B cell (primary cell): ENCODE measurements around the gene PLXDC1. TPM values are rescaled to one million over a fixed set of nuclear protein-coding genes. Genes with fewer than 3 reads are reported as not detected.

Experiments used
- ATAC-seq: fragments of 200-7000 bp; cut with Tn5 transposase; one replicate; pipeline ENCODE4 v1.10.0; 2021; ENCODE audit warnings: low read depth, mild to moderate bottlenecking, moderate number of reproducible peaks, moderate library complexity
- CTCF ChIA-PET: fragments of 350-600 bp; sonication (Branson Sonifier 250); formaldehyde crosslinking; loops from one replicate; lab custom pipeline; 2021; ENCODE audit warnings: antibody characterized with exemption, inconsistent platforms; lab: Charles Lee
- POLR2A ChIA-PET: fragments of 350-600 bp; sonication (Branson Sonifier 250); formaldehyde crosslinking; loops from one replicate; lab custom pipeline; 2021; ENCODE audit warnings: antibody characterized with exemption; lab: Charles Lee
- DNase-seq: peaks from one replicate; pipeline ENCODE4 v3.0.0; 2013
- H2AFZ ChIP-seq: 2 replicates; pipeline ENCODE4 v1.6.1; 2012; ENCODE audit warnings: mild to moderate bottlenecking, low read depth, low read length; ENCODE audit not compliant: insufficient read depth, poor library complexity, severe bottlenecking
- H3K27ac ChIP-seq, 2 donors: 1 replicate in 1 of 2; 2 replicates in 1 of 2; pipeline ENCODE4 v1.5.1; 2012 to 2013; ENCODE audit warnings: low read length in 2 of 2, mild to moderate bottlenecking in 2 of 2, moderate library complexity in 1 of 2
- H3K27me3 ChIP-seq, 4 experiments: fragments of 200-600 bp in 1 of 4; sonication (generic) in 1 of 4; replicated peaks in 1 of 4; 1 replicate in 2 of 4; 2 replicates in 2 of 4; pipeline versions ENCODE4 v1.6.1 to v1.7.0; 2013 to 2016; ENCODE audit warnings: low read length in 3 of 4, mild to moderate bottlenecking in 2 of 4, mixed read lengths in 1 of 4, moderate library complexity in 1 of 4; ENCODE audit not compliant: insufficient read depth in 4 of 4, control insufficient read depth in 3 of 4; ENCODE audit errors: control extremely low read depth in 1 of 4
- H3K36me3 ChIP-seq, 2 experiments: replicated peaks in 1 of 2; 1 replicate in 1 of 2; 2 replicates in 1 of 2; pipeline versions ENCODE4 v1.6.1 to v1.7.1; 2013; ENCODE audit warnings: low read length in 1 of 2; ENCODE audit not compliant: insufficient read depth in 2 of 2, control insufficient read depth in 1 of 2; ENCODE audit errors: control extremely low read depth in 1 of 2, extremely low read depth in 1 of 2
- H3K4me1 ChIP-seq, 2 donors: fragments of 200-600 bp in 1 of 2; sonication (generic) in 1 of 2; 1 replicate in 1 of 2; 2 replicates in 1 of 2; pipeline versions ENCODE4 v1.5.1 to v1.6.1; 2013 to 2017; ENCODE audit warnings: low read length in 2 of 2; ENCODE audit not compliant: control insufficient read depth in 2 of 2, insufficient read depth in 2 of 2
- H3K4me2 ChIP-seq: replicated peaks from 2 replicates; pipeline ENCODE3; 2012; ENCODE audit warnings: mild to moderate bottlenecking, low read depth, low read length; ENCODE audit not compliant: poor library complexity, severe bottlenecking
- H3K4me3 ChIP-seq, 5 experiments: fragments of 200-600 bp in 1 of 5; sonication (generic) in 1 of 5; 1 replicate in 3 of 5; 2 replicates in 2 of 5; pipeline versions ENCODE4 v1.5.1 to v1.7.0; 2011 to 2016; ENCODE audit warnings: low read length in 4 of 5, mild to moderate bottlenecking in 4 of 5, low read depth in 2 of 5, control low read depth in 1 of 5, moderate library complexity in 1 of 5; ENCODE audit not compliant: insufficient read depth in 1 of 5; ENCODE audit errors: control extremely low read depth in 1 of 5, extremely low read depth in 1 of 5
- H3K79me2 ChIP-seq: fragments of 200-600 bp; sonication (generic); one replicate; pipeline ENCODE4 v1.6.0; 2016; ENCODE audit warnings: low read length; ENCODE audit not compliant: control insufficient read depth, insufficient read depth
- H3K9ac ChIP-seq: fragments of 200-600 bp; sonication (generic); 2 replicates; pipeline ENCODE4 v1.6.1; 2017; ENCODE audit warnings: mild to moderate bottlenecking, low read length, moderate library complexity
- H3K9me3 ChIP-seq, 3 donors: one replicate each; pipeline versions ENCODE4 v1.6.1 to v1.7.1; 2013; ENCODE audit warnings: low read length in 2 of 3; ENCODE audit not compliant: control insufficient read depth in 2 of 3, insufficient read depth in 1 of 3; ENCODE audit errors: control extremely low read depth in 1 of 3
- H4K20me1 ChIP-seq: 2 replicates; pipeline ENCODE4 v1.6.0; 2012; ENCODE audit warnings: mild to moderate bottlenecking, low read length; ENCODE audit not compliant: insufficient read depth, control insufficient read depth, poor library complexity, severe bottlenecking
- H3K27ac Mint-ChIP-seq: one replicate; pipeline ENCODE4 v1.8.0; 2021; ENCODE audit warnings: mixed read lengths
- H3K27me3 Mint-ChIP-seq: one replicate; pipeline ENCODE4 v1.8.0; 2021; ENCODE audit warnings: mixed read lengths
- H3K4me1 Mint-ChIP-seq: one replicate; pipeline ENCODE4 v1.8.0; 2021; ENCODE audit warnings: mixed read lengths
- H3K4me3 Mint-ChIP-seq: one replicate; pipeline ENCODE4 v1.8.0; 2021; ENCODE audit warnings: mixed read lengths
- H3K9me3 Mint-ChIP-seq: one replicate; pipeline ENCODE4 v1.8.0; 2022; ENCODE audit warnings: mixed read lengths; ENCODE audit not compliant: insufficient read depth
- EZH2 ChIP-seq: IDR thresholded peaks from 2 replicates; pipeline ENCODE4 v1.6.1; 2012; ENCODE audit warnings: borderline replicate concordance, low read depth, mild to moderate bottlenecking, moderate library complexity, low read length; ENCODE audit not compliant: insufficient read depth, poor library complexity, severe bottlenecking
- WGBS: methylation state at CpG from one replicate; pipeline ENCODE4 v1.1.5; 2013; ENCODE audit warnings: missing lambda C conversion rate; ENCODE audit not compliant: insufficient coverage; 5-methylcytosine and 5-hydroxymethylcytosine counted together
- intact Hi-C: fragments of 100-400 bp; cut with micrococcal nuclease; formaldehyde crosslinking; loops from one replicate; pipeline ENCODE4 v1.10.0; 2022
- polyA plus RNA-seq: library from polyadenylated mRNA; depleted of rRNA; stranded (reverse); fragments of >200 nt; gene quantifications from 2 replicates; pipeline ENCODE4 v1.2.3, GENCODE V29; 2012
- total RNA-seq, 2 donors: library from RNA; stranded (reverse); fragments of 120-200 nt in 1 of 2; gene quantifications; 1 replicate in 1 of 2; 2 replicates in 1 of 2; pipeline versions ENCODE4 v1.2.3 to v1.2.4, GENCODE V29; 2013 to 2022
- TF ChIP-seq, protein P1 (sequence below): fragments of 200-600 bp; IDR thresholded peaks from one replicate; pipeline ENCODE4 v1.8.0; 2022; ENCODE audit warnings: antibody characterized with exemption, mild to moderate bottlenecking

Gene PLXDC1
- total and polyA plus RNA-seq, 2 donors (not counting 1 experiment from before 2014, with no cell fraction given), result 0.69 TPM; not detected in 1

DNA sequence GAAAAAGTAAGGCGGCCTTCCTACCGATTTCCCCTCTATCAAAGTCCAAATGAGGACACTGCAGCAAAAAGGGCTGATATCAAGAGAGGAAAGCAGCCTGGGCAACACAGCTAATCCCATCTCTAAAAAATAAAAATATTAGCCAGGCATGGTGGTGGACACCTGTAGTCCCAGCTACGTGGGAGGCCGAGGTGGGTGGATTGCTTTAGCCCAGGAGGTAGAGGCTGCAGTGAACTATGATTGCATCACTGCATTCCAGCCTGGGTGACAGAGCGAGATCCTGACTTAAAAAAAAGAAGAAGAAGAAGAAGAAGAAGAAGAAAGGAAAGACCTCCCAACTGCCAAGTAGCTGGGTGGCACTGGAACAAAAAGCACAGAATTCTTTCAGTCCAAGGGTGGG, 31.6 kb upstream of the PLXDC1 start:
- Histone ChIP-seq H2AFZ (no peak overlapping the region), H3K4me3 (no peak overlapping the region), H3K9ac (no peak overlapping the region), H3K4me2 (no peak overlapping the region), H3K9me3 (no peaks in the 10 kb centered on the region), H3K4me1 (no peaks in the 10 kb centered on the region), H3K27me3 (no peaks in the 10 kb centered on the region), H3K79me2 (no peaks in the 10 kb centered on the region), H3K27ac (no peak overlapping the region), H3K36me3 (peaks cover 0 to 2% of the 10 kb centered on the region in 2 experiments), H4K20me1 (no peaks in the 10 kb centered on the region)
- Mint-ChIP-seq H3K27me3 (no peaks in the 10 kb centered on the region), H3K4me1 (no peaks in the 10 kb centered on the region), H3K27ac (no peak overlapping the region), H3K4me3 (no peak overlapping the region), H3K9me3 (no peaks in the 10 kb centered on the region)
- TF ChIP-seq EZH2, result no peak
- TF ChIP-seq, protein P1, sequence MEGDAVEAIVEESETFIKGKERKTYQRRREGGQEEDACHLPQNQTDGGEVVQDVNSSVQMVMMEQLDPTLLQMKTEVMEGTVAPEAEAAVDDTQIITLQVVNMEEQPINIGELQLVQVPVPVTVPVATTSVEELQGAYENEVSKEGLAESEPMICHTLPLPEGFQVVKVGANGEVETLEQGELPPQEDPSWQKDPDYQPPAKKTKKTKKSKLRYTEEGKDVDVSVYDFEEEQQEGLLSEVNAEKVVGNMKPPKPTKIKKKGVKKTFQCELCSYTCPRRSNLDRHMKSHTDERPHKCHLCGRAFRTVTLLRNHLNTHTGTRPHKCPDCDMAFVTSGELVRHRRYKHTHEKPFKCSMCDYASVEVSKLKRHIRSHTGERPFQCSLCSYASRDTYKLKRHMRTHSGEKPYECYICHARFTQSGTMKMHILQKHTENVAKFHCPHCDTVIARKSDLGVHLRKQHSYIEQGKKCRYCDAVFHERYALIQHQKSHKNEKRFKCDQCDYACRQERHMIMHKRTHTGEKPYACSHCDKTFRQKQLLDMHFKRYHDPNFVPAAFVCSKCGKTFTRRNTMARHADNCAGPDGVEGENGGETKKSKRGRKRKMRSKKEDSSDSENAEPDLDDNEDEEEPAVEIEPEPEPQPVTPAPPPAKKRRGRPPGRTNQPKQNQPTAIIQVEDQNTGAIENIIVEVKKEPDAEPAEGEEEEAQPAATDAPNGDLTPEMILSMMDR, result no peak
- POLR2A ChIA-PET, result no interaction called here
- intact Hi-C loops, result no loop called here
- 97% methylated on average over 5 of the region's 5 CpGs for WGBS
- ATAC-seq (no peak), DNase-seq (no peak)
- CTCF ChIA-PET, result interaction anchor here (0.9 to 2.3 kb wide), 3 partner anchors 8 to 200 kb away, joined by 3 to 10 read pairs (median 6); no protein-coding TSS in a partner anchor

DNA sequence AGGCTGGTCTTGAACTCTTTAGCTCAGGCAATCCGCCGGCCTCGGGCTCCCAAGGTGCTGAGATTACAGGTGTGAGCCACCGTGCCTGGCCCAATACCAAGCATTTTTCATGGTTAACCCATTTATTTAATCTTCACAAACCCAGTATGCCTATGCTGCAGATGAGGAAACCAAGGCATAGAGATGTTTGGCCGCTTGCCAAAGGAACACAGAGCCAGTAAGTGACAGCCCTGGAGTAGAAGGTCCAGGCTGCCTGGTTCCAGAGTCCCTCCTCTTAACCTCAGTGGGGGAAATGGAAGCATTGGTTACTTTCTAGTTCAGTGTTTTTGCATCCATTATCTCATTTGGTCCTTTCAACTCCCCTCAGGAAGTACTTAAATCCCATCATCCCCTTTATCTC, 29.9 kb upstream of the PLXDC1 start:
- Histone ChIP-seq H3K4me3 (no peak overlapping the region), H3K36me3 (peaks cover 0 to 2% of the 10 kb centered on the region in 2 experiments), H3K4me2 (no peak overlapping the region), H3K9me3 (no peaks in the 10 kb centered on the region), H3K27ac (no peak overlapping the region), H2AFZ (no peak overlapping the region), H3K4me1 (no peaks in the 10 kb centered on the region), H4K20me1 (no peaks in the 10 kb centered on the region), H3K79me2 (no peaks in the 10 kb centered on the region), H3K27me3 (no peaks in the 10 kb centered on the region), H3K9ac (no peak overlapping the region)
- ChIA-PET POLR2A (no interaction called here), CTCF (no interaction called here)
- Mint-ChIP-seq H3K9me3 (no peaks in the 10 kb centered on the region), H3K27me3 (no peaks in the 10 kb centered on the region), H3K27ac (no peak overlapping the region), H3K4me3 (no peak overlapping the region), H3K4me1 (no peaks in the 10 kb centered on the region)
- intact Hi-C loops, result no loop called here
- 100% methylated on average over 5 of the region's 5 CpGs for WGBS
- no peak for DNase-seq
- TF ChIP-seq, protein P1, result no peak
- TF ChIP-seq EZH2, result no peak
- ATAC-seq, result no peak
